GM21526 (cell line): ENCODE measurements around the gene NEURL1.

Experiments used
- ATAC-seq: cut with Tn5 transposase; IDR thresholded peaks from one replicate; pipeline ENCODE4 v1.9.1; 2021; ENCODE audit warnings: moderate library complexity; ENCODE audit not compliant: unreplicated experiment, low FRiP score

The NEURL1 gene

GRCh38 chr10:103638948-103639347 lies 145.4 kb downstream of the NEURL1 start:
- no peak for ATAC-seq

DNA sequence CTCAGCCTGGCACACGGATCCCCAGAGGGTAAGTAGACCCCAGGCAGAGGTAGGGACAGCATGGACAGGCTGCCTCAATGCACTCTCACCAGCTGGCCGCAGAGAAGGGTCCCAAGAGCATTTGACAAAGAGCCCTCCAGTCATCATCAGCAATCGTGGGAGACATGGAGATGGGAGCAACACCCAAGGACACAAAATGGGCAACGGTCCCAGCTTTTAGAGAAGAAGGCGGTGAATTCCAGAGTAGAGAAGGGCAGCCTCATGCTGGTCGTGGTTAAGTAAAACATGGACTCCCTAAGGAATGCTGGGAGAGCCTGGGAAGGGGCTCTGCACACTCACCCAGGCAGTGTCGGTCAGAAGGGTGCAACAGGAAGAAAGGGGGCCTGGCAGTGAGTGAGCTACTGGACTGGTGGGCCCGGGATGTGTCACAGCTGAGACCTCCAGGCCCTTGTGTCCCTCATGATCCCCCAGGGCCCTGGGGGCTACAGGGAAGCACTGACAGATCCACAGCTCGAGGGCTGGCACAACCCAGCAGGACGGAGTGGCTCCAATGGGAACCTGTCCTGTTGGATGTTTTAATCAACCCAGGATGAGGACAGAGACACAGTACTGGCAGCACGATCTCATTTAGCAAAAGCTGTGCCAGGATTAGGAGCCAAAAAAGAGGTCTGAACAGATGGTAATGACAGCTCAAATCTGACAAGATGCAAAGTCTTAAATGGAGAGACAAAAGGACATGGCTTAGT lies 147.1 kb downstream of the NEURL1 start:
- ATAC-seq = no peak

DNA sequence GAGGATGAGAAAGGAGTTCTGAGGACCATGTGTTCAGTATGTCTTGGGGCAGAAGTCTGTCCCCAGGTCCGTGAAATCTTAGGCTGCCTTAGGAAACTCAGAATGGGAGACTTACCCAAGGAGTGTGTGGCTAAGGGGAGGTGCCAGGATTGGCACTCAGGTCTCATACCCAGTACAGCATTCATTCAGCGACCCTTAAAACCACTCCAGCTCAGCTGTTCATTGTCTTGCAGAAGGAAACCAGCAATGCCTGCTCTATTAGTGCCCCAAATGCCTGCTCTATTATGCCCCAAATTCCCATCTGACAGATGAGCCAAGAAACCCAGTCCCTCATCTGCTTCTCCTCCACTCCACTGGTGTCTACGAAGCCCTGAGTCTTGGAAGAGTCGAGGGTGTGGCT lies 147.8 kb downstream of the NEURL1 start:
- ATAC-seq = no peak
